ENCODE measurements around the gene CD93.

- TF ChIP-seq TOX (CRISPR knock-in tag; IDR thresholded peaks at IDR 0.05; ENCODE audit: borderline replicate concordance) (no peak), PPARA (CRISPR knock-in tag; IDR thresholded peaks at IDR 0.05; ENCODE audit: borderline replicate concordance) (no peak), PATZ1 (CRISPR knock-in tag; IDR thresholded peaks at IDR 0.05; ENCODE audit: borderline replicate concordance) (no peak), ESRRG (CRISPR knock-in tag; IDR thresholded peaks at IDR 0.05) (no peak), POU6F1 (CRISPR knock-in tag; IDR thresholded peaks at IDR 0.05; ENCODE audit: borderline replicate concordance, low read depth) (no peak), ZNF70 (CRISPR knock-in tag; IDR thresholded peaks at IDR 0.05) (no peak), ARNTL (CRISPR knock-in tag; IDR thresholded peaks at IDR 0.05; ENCODE audit: borderline replicate concordance, low read depth) (no peak), TSHZ2 (CRISPR knock-in tag; IDR thresholded peaks at IDR 0.05) (no peak), ZFP3 (CRISPR knock-in tag; IDR thresholded peaks at IDR 0.05) (no peak), ZFP30 (CRISPR knock-in tag; IDR thresholded peaks at IDR 0.05) (no peak), SNAI2 (CRISPR knock-in tag; IDR thresholded peaks at IDR 0.05) (no peak), GLIS3 (CRISPR knock-in tag; IDR thresholded peaks at IDR 0.05) (no peak), TCF4 (CRISPR knock-in tag; IDR thresholded peaks at IDR 0.05; ENCODE audit: borderline replicate concordance) (no peak)
- TF ChIP-seq, protein P1, sequence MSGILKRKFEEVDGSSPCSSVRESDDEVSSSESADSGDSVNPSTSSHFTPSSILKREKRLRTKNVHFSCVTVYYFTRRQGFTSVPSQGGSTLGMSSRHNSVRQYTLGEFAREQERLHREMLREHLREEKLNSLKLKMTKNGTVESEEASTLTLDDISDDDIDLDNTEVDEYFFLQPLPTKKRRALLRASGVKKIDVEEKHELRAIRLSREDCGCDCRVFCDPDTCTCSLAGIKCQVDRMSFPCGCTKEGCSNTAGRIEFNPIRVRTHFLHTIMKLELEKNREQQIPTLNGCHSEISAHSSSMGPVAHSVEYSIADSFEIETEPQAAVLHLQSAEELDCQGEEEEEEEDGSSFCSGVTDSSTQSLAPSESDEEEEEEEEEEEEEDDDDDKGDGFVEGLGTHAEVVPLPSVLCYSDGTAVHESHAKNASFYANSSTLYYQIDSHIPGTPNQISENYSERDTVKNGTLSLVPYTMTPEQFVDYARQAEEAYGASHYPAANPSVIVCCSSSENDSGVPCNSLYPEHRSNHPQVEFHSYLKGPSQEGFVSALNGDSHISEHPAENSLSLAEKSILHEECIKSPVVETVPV (CRISPR knock-in tag; IDR thresholded peaks at IDR 0.05), result no peak
Observed at GRCh38 chr20:23086931-23087411, 847 bp upstream of the CD93 start.
